Tongue (tissue), 2 donors: ENCODE data around the gene WNT10A. TPM values are rescaled to one million over a fixed set of nuclear protein-coding genes. Genes with fewer than 3 reads are reported as not detected.
"Not testable (repeated sequence)": the region's sequence is repeated elsewhere in the genome, so short reads cannot be mapped to it uniquely, and the experiment has no call there.

Experiments used
- DNase-seq: peaks from one replicate; pipeline ENCODE4 v3.0.0-alpha.2; 2015
- total RNA-seq: library from RNA; depleted of rRNA; stranded (reverse); fragments of >200 nt; gene quantifications from one replicate; pipeline ENCODE4 v1.2.3, GENCODE V29; 2014

WNT10A gene
- total RNA-seq, result 5.7 TPM

DNA sequence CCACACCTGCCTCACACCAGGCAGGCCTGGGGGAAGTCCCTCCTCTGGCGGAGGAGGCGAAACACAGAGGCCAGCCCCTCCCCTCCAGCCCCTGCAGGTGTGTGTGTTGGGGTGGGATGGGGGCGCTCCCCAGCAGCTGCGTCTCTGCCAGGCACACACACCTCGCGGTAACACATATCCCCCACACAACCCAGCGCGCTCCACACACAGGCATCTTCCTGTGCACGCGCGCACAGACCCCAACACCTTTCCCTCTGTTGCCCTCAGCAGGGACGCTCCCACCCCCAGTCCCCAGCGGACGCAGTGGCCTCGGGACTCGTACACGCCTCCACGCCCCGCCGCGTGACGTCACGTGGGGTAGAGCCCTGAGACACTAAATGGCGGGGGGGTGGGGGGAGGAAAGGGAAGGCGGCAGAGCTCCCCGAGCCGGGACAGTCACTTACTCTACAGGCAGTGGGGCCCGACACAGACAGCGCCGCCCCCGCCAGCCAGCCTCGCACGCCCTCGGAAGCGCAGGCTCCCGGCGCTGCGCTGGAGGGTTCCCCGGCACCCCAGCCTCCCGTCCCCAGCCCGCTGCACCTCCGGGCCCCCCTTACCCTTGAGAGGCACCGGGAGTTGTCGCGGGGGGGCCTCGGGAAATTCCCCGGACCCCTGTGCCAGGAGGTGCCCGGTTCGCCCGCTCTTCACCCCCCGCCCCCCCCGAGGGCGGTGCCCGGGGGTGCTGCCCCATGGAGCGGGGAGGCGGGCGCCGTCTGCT lies at the start of gene WNT10A:
Gene WNT10A (plus strand): TSS at position 751 of the 757 bp plus-strand sequence. CDS start 144 bp downstream, outside the sequence.
- DNase-seq, result no peak

DNA sequence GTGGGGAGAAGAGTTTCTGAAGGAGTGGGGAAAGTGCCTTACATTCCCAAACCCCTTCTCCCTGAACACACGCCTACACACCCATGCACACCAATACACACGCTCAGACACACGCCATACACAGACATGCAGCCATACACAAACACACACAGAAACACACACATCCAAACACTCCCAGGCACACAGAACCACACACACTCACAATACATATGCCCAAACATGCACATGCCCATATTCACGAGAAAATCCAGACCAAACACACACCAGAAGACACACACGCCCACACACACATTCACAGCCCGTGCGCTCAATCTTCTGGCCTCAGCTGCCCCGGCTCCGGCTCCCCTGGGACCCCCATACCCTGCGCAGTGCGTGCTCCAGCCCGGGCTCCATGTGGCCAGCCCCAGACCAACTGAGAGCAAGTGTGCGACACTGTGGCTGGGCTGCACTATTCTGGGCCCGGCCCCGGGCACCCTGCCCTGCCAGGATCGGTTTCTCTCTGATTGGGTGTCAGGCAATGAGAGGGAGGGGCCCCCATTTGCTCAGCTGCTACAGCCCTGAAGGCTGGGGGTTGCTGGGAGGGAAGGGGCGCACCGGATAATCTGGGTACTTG lies 49.2 kb upstream of the WNT10A start, which contains the start of gene PRKAG3:
Gene PRKAG3 (minus strand): TSS at position 426 of the 613 bp plus-strand sequence.
- DNase-seq, result peak; percentile 84

DNA sequence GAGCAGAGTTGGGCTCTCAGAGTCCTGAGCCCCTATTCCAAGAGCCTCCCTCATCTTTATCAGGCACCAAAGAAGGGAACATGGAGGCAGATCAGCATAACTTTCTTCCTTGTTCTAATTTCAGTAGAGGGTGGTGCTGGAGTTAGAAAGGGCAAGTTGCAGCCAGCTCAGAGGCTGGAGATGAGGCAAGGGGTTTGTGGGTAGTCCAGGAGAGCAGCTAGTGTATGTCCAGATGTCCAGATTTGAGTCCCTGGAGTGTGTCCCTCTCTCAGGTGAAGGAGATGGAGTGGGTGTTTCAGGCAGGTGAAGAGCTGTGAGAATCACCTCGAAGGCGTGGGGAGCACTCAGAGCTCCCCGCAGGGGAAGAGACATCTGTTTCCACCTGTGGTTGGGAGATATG lies 48.6 kb upstream of the WNT10A start:
- DNase-seq, result no peak

DNA sequence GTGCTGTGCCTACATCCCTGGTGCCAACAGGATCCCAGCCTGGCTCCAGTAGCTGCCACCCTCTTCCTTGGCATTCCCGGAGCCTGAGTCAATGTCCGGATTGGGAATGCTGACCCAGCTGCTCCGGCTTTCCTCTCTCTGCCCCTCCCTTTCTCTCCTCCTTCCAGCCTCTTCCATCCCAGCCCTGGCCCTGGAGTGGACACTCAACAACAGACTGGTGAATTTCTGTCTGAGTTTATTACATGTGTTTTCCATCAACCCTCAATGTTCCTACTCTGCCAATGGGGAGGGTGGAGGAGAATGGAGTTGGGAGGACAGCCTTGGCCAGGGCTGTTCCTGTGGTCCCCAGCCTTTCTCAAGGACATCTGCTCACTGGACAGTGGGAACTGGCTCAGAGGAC lies 48.1 kb upstream of the WNT10A start:
- peak; percentile 75 for DNase-seq

GRCh38 chr2:218833023-218833609 lies 47.5 kb upstream of the WNT10A start:
- peak; percentile 57 for DNase-seq

- DNase-seq, result no peak
Observed at GRCh38 chr2:218834685-218835084, 46.0 kb upstream of the WNT10A start.

- DNase-seq, result no peak
Observed at GRCh38 chr2:218837495-218837894, 43.2 kb upstream of the WNT10A start.

DNA sequence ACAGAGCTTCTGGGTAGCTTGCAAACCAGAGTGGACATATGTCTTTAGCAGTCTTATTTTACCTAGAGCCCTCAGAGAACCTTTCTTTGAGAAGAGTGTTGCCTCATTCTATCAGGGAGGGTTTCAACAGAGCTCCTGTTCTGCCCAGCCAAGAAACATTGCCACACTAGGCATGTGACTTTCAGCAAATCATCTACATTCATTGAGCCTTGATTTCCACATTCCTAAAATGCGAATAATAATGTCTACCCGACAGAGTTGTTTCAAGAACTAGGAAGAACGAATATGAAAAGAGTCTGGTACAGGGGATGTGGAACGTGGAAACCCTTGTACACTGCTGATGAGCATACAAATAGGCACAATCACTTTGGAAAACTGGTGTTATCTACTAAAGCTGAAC lies 41.2 kb upstream of the WNT10A start:
- no peak for DNase-seq

GRCh38 chr2:218839888-218840287 lies 40.8 kb upstream of the WNT10A start:
- DNase-seq, result no peak

GRCh38 chr2:218844334-218844733 lies 36.3 kb upstream of the WNT10A start:
- not testable (repeated sequence) for DNase-seq

DNA sequence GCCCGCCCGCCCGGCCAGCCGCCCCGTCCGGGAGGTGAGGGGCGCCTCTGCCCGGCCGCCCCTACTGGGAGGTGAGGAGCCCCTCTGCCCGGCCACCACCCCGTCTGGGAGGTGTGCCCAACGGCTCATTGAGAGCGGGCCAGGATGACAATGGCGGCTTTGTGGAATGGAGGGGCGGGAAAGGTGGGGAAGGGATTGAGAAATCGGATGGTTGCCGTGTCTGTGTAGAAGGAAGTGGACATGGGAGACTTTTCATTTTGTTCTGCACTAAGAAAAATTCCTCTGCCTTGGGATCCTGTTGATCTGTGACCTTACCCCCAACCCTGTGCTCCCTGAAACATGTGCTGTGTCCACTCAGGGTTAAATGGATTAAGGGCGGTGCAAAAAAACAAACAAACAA lies 33.7 kb upstream of the WNT10A start:
- DNase-seq, result not testable (repeated sequence)

GRCh38 chr2:218849721-218850120 lies 30.9 kb upstream of the WNT10A start:
- DNase-seq, result no peak

DNA sequence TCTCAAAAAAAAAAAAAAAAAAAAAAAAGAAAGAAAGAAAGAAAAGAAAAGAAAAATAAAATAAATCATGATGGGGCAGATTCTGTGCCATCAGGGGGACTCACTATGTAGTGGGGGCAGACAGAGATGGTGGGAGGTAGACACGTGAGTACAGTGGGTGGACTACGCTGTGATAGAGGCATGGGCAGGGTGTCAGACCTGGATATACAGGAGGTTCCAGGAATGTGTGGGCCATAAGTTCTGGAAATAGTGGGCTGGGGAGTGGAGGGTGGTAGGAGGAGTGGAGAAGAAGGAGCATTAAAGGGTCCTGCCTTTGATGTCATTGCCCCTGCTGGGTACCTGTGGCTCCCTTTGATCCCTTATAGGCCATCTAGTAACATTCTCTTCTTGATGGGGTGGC lies 29.9 kb upstream of the WNT10A start:
- DNase-seq, result no peak

GRCh38 chr2:218851286-218851685 lies 29.4 kb upstream of the WNT10A start:
- no peak for DNase-seq

DNA sequence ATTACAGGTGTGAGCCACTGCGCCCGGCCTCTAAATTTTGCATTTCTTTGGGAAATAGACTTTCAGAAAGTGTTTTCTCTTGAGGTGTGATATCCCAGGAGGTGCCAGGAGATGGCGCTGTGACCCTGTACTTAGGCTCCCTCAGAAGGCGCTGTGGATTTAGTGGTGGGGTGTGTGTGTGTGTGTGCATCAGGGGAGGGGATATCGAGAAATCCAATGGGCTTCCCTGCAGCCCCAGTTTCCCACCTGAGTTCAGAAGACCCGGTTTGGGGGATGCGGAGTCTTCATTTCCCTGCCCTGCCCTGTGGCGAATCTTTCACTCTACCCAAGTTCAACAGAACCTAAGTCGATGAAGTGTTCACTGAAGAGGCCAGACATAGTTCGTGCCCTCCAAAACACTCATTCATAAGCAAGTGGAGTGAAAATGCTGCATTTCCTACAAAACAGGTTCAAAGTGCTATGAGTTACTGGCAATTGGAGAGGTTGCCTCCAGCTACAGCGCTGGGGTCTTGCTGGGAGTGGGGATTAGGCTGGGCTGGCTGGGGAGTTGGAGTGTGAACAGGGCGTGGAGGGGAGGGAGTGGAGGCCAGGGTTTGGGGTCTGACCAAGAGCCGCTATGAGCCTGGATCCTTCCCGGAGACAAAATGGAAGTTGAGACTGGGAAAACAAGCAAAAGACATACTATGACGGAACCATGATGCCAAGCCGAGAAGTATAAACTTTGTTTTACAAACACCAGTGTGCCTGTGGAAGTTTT lies 27.6 kb upstream of the WNT10A start:
- DNase-seq, result peak; percentile 71

- DNase-seq, result no peak
Observed at GRCh38 chr2:218853766-218854165, 26.9 kb upstream of the WNT10A start.

- DNase-seq, result no peak
Observed at GRCh38 chr2:218854860-218855259, 25.8 kb upstream of the WNT10A start.

GRCh38 chr2:218855305-218856166 lies 25.1 kb upstream of the WNT10A start:
- no peak for DNase-seq

- DNase-seq, result no peak
Observed at GRCh38 chr2:218856167-218856895, 24.3 kb upstream of the WNT10A start.

DNA sequence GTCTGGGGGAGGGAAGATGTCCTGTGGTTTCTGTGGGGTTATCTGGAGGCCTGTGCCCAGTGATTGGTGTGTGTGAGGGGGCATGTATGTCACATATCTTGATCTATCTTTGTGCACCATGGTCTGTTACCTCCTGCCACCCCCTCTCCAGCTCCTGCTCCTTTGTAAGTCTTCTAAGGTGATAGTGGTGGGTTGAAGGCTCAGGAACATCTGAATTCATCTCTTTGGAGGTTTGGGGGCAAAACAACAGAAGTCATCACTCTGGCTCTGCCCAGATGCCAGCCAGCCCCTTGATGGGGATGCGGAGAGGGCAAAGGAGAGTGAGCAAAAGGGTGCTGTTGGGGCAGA lies 23.8 kb upstream of the WNT10A start:
- DNase-seq, result no peak
